ENCODE data around the gene LCN9.
A peak's percentile ranks its signal among the peaks of the same experiment; 100 is the strongest.

The LCN9 gene

GRCh38 chr9:135698767-135699166 lies 35.7 kb downstream of the LCN9 start:
- no peak for DNase-seq (ENCODE audit: low read depth in 2 of 2)

- DNase-seq (ENCODE audit: low read depth in 2 of 2) = no peak
Measured at GRCh38 chr9:135699440-135699839, 36.3 kb downstream of the LCN9 start, which contains the start of gene SOHLH1. Gene SOHLH1, minus strand, starts transcription at chr9:135699481. Its CDS starts 14 bp downstream, at chr9:135699467.

GRCh38 chr9:135700525-135700924 lies 37.4 kb downstream of the LCN9 start:
- no peak for DNase-seq (ENCODE audit: low read depth in 2 of 2)

GRCh38 chr9:135701067-135701958 lies 38.2 kb downstream of the LCN9 start:
- DNase-seq (ENCODE audit: low read depth in 2 of 2) = no peak

- peak; percentile 39 to 46 for DNase-seq (ENCODE audit: low read depth in 2 of 2)
Measured at GRCh38 chr9:135701959-135702721, 39.0 kb downstream of the LCN9 start, which contains the start of gene KCNT1. Gene KCNT1, plus strand, starts transcription at chr9:135702185. Its CDS starts 74 bp downstream, at chr9:135702259.

- DNase-seq (ENCODE audit: low read depth in 2 of 2) = no peak
Measured at GRCh38 chr9:135703726-135704125, 40.6 kb downstream of the LCN9 start.

- DNase-seq (ENCODE audit: low read depth in 2 of 2) = no peak
Measured at GRCh38 chr9:135704483-135704882, 41.4 kb downstream of the LCN9 start.

GRCh38 chr9:135705376-135705775 lies 42.3 kb downstream of the LCN9 start:
- no peak for DNase-seq (ENCODE audit: low read depth in 2 of 2)

- no peak for DNase-seq (ENCODE audit: low read depth in 2 of 2)
Measured at GRCh38 chr9:135706288-135706687, 43.2 kb downstream of the LCN9 start.

GRCh38 chr9:135707252-135708138 lies 44.4 kb downstream of the LCN9 start:
- DNase-seq (ENCODE audit: low read depth in 2 of 2) = no peak

- no peak for DNase-seq (ENCODE audit: low read depth in 2 of 2)
Measured at GRCh38 chr9:135708164-135708563, 45.1 kb downstream of the LCN9 start.

- no peak for DNase-seq (ENCODE audit: low read depth in 2 of 2)
Measured at GRCh38 chr9:135711391-135711790, 48.3 kb downstream of the LCN9 start.

- DNase-seq (ENCODE audit: low read depth in 2 of 2) = no peak
Measured at GRCh38 chr9:135711881-135712280, 48.8 kb downstream of the LCN9 start.

GRCh38 chr9:135712613-135713295 lies 49.6 kb downstream of the LCN9 start:
- DNase-seq (ENCODE audit: low read depth in 2 of 2) = no peak

GRCh38 chr9:135714242-135715055 lies 51.3 kb downstream of the LCN9 start:
- no peak for DNase-seq (ENCODE audit: low read depth in 2 of 2)

GRCh38 chr9:135715056-135715595 lies 52.0 kb downstream of the LCN9 start:
- no peak for DNase-seq (ENCODE audit: low read depth in 2 of 2)

GRCh38 chr9:135716045-135716444 lies 52.9 kb downstream of the LCN9 start:
- no peak for DNase-seq (ENCODE audit: low read depth in 2 of 2)
